ENCODE measurements around the gene TLE6.

TLE6 gene

GRCh38 chr19:2944403-2944774 is 33.0 kb upstream of the TLE6 start:
- Histone ChIP-seq H2AFZ (ENCODE audit: low read depth, low read length) (peak overlapping the region; percentile 93), H3K27ac (ENCODE audit: low read length, poor library complexity, severe bottlenecking) (no peak overlapping the region), H4K8ac (ENCODE audit: low read length) (peak overlapping the region; percentile 85), H3K14ac (ENCODE audit: low read length in 2 of 2) (peak overlapping the region in 1 of 2 experiments; percentile 97), H3K18ac (ENCODE audit: low read depth in 1 of 2, low read length in 2 of 2) (peak overlapping the region; percentile 66 to 90), H3K27me3 (ENCODE audit: control insufficient read depth in 1 of 2, insufficient read depth in 1 of 2, low read length in 2 of 2) (no peaks in the 10 kb centered on the region), H2BK5ac (ENCODE audit: low read depth, low read length, poor library complexity, severe bottlenecking) (peak overlapping the region; percentile 9), H3K4me1 (ENCODE audit: control insufficient read depth, insufficient read depth, low read depth, low read length) (peaks cover 13% of the 10 kb centered on the region), H2BK120ac (ENCODE audit: low read depth, low read length) (no peak overlapping the region), H2BK15ac (ENCODE audit: low read depth, poor library complexity, severe bottlenecking) (peak overlapping the region; percentile 15), H3K9ac (ENCODE audit: low read length) (peak overlapping the region; percentile 95), H3K79me1 (replicated peaks; ENCODE audit: low read length, poor library complexity, severe bottlenecking) (peaks cover 36% of the 10 kb centered on the region), H3K4me2 (ENCODE audit: low read length, poor library complexity, severe bottlenecking) (peak overlapping the region; percentile 98), H3K4ac (ENCODE audit: low read depth in 1 of 2, low read length in 2 of 2) (peak overlapping the region in 1 of 2 experiments; percentile 35), H2AK5ac (ENCODE audit: low read length, severe bottlenecking) (no peak overlapping the region), H3K23ac (ENCODE audit: low read length in 2 of 2) (peak overlapping the region in 1 of 2 experiments; percentile 63), H3K36me3 (ENCODE audit: control insufficient read depth in 1 of 2, insufficient read depth in 2 of 2, low read depth in 1 of 2, low read length in 2 of 2) (peaks cover 4 to 8% of the 10 kb centered on the region in 2 experiments), H4K91ac (ENCODE audit: low read length) (no peak overlapping the region), H3K4me3 (ENCODE audit: insufficient read depth in 1 of 2, low read depth in 1 of 2, low read length in 2 of 2) (peak overlapping the region; percentile 86 to 95), H2BK12ac (ENCODE audit: low read length in 2 of 2) (no peak overlapping the region), H3K9me3 (ENCODE audit: control insufficient read depth, low read length) (no peaks in the 10 kb centered on the region)
- 13% methylated on average over 23 of the region's 23 CpGs for WGBS
- DNase-seq, result no peak

DNA sequence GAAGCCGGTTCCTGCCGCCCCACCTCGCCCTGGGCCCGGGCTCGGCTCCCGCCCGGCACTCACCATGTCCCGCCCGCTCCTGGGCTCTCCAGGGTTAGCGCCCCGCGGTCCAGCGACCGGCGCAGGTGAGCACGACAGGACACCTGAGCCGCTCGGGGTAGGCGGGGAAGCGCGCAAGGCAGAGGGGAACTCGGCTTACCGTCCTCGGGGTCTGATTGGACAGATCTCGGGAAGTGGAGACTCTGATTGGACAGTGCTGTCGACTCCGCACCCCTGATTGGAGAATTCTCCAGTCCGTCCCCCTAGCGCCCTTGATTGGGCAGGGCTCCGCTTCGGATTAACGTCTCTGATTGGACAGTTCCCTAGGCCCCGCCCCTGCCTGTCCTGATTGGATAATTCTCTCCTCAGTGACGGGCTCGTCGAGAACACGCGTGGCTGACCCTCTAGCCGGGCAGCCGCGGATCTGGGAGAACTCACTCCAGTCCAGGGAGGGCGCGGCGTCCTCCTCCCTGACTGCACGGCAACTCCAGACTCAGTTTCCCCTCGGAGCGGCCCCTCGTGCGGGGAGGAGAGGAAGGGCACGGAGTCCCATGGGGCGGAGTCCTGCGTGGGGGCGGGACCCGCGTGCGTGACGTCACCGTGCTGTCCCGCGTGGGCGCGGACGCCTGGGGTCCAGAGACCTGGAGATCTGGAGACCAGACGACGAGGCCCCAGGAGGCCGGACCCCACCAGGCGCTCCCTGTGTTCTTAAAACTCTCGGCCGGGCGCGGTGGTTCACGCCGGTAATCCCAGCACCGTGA is 32.4 kb upstream of the TLE6 start, which contains the start of gene ZNF77:
Gene ZNF77 (minus strand): TSS at position 197 of the 800 bp plus-strand sequence. CDS start 131 bp downstream, at position 66.
- no peaks in the 10 kb centered on the region for H3K9me3 ChIP-seq (ENCODE audit: control insufficient read depth, low read length)
- peak within 1 kb of the TSS; percentile 100 for H2AFZ ChIP-seq (ENCODE audit: low read depth, low read length)
- peaks cover 35% of the 10 kb centered on the region for H3K79me1 ChIP-seq (replicated peaks; ENCODE audit: low read length, poor library complexity, severe bottlenecking)
- H3K4me1 ChIP-seq (ENCODE audit: control insufficient read depth, insufficient read depth, low read depth, low read length), result peaks cover 15% of the 10 kb centered on the region
- peak within 1 kb of the TSS; percentile 98 for H3K4me2 ChIP-seq (ENCODE audit: low read length, poor library complexity, severe bottlenecking)
- H3K36me3 ChIP-seq (ENCODE audit: control insufficient read depth in 1 of 2, insufficient read depth in 2 of 2, low read depth in 1 of 2, low read length in 2 of 2), result peaks cover 0 to 6% of the 10 kb centered on the region in 2 experiments
- peak within 1 kb of the TSS in 1 of 2 experiments; percentile 97 for H3K23ac ChIP-seq (ENCODE audit: low read length in 2 of 2)
- no peak within 1 kb of the TSS for H2AK5ac ChIP-seq (ENCODE audit: low read length, severe bottlenecking)
- H2BK15ac ChIP-seq (ENCODE audit: low read depth, poor library complexity, severe bottlenecking), result peak within 1 kb of the TSS; percentile 15
- H4K91ac ChIP-seq (ENCODE audit: low read length), result peak within 1 kb of the TSS; percentile 97
- peak within 1 kb of the TSS in 1 of 2 experiments; percentile 93 for H3K4ac ChIP-seq (ENCODE audit: low read depth in 1 of 2, low read length in 2 of 2)
- peak within 1 kb of the TSS; percentile 96 for H4K8ac ChIP-seq (ENCODE audit: low read length)
- WGBS, result 10% methylated on average over 70 of the region's 74 CpGs
- DNase-seq, result peak; percentile 99
- H2BK120ac ChIP-seq (ENCODE audit: low read depth, low read length), result peak within 1 kb of the TSS; percentile 79
- H2BK12ac ChIP-seq (ENCODE audit: low read length in 2 of 2), result peak within 1 kb of the TSS in 1 of 2 experiments; percentile 82
- peak within 1 kb of the TSS; percentile 93 to 95 for H3K4me3 ChIP-seq (ENCODE audit: insufficient read depth in 1 of 2, low read depth in 1 of 2, low read length in 2 of 2)
- H3K9ac ChIP-seq (ENCODE audit: low read length), result peak within 1 kb of the TSS; percentile 95
- peak within 1 kb of the TSS; percentile 94 to 99 for H3K18ac ChIP-seq (ENCODE audit: low read depth in 1 of 2, low read length in 2 of 2)
- peak within 1 kb of the TSS in 1 of 2 experiments; percentile 97 for H3K14ac ChIP-seq (ENCODE audit: low read length in 2 of 2)
- peak within 1 kb of the TSS; percentile 69 for H3K27ac ChIP-seq (ENCODE audit: low read length, poor library complexity, severe bottlenecking)
- H3K27me3 ChIP-seq (ENCODE audit: control insufficient read depth in 1 of 2, insufficient read depth in 1 of 2, low read length in 2 of 2), result no peaks in the 10 kb centered on the region
- peak within 1 kb of the TSS; percentile 44 for H2BK5ac ChIP-seq (ENCODE audit: low read depth, low read length, poor library complexity, severe bottlenecking)

DNA sequence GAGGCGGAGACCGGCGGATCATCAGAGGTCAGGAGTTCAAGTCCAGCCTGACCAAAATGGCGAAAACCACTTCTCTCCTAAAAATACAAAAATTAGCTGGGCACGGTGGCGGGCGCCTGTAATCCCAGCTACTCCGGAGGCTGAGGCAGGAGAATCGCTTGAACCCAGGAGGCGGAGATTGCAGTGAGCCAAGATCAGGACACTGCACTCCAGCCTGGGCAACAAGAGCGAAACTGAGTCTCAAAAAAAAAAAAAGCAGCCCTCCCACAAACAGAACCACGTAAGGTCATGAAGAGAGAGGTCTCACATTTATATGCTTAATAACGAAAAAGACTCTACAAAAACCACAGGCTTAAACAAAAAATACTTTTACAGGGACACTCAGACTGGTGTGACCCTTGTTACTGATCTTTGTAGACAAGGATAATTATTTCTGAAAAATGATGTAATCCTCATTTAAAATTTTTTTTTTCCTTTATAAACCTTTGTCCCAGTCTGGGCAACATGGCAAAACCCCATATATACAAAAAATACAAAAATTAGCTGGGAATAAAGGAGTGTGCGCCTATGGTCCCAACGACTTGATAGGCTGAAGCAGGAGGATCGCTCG is 31.7 kb upstream of the TLE6 start:
- peak overlapping the region; percentile 96 for H4K8ac ChIP-seq (ENCODE audit: low read length)
- peaks cover 0 to 6% of the 10 kb centered on the region in 2 experiments for H3K36me3 ChIP-seq (ENCODE audit: control insufficient read depth in 1 of 2, insufficient read depth in 2 of 2, low read depth in 1 of 2, low read length in 2 of 2)
- no peak overlapping the region for H3K14ac ChIP-seq (ENCODE audit: low read length in 2 of 2)
- no peaks in the 10 kb centered on the region for H3K9me3 ChIP-seq (ENCODE audit: control insufficient read depth, low read length)
- peak overlapping the region; percentile 89 for H3K4me2 ChIP-seq (ENCODE audit: low read length, poor library complexity, severe bottlenecking)
- H3K23ac ChIP-seq (ENCODE audit: low read length in 2 of 2), result no peak overlapping the region
- H3K27ac ChIP-seq (ENCODE audit: low read length, poor library complexity, severe bottlenecking), result no peak overlapping the region
- DNase-seq, result no peak
- H3K79me1 ChIP-seq (replicated peaks; ENCODE audit: low read length, poor library complexity, severe bottlenecking), result peaks cover 34% of the 10 kb centered on the region
- peak overlapping the region; percentile 100 for H2AFZ ChIP-seq (ENCODE audit: low read depth, low read length)
- no peaks in the 10 kb centered on the region for H3K27me3 ChIP-seq (ENCODE audit: control insufficient read depth in 1 of 2, insufficient read depth in 1 of 2, low read length in 2 of 2)
- no peak overlapping the region for H2BK5ac ChIP-seq (ENCODE audit: low read depth, low read length, poor library complexity, severe bottlenecking)
- H2AK5ac ChIP-seq (ENCODE audit: low read length, severe bottlenecking), result no peak overlapping the region
- peak overlapping the region; percentile 75 for H4K91ac ChIP-seq (ENCODE audit: low read length)
- peak overlapping the region; percentile 94 to 99 for H3K18ac ChIP-seq (ENCODE audit: low read depth in 1 of 2, low read length in 2 of 2)
- WGBS, result 92% methylated on average over 15 of the region's 17 CpGs
- peak overlapping the region; percentile 93 to 95 for H3K4me3 ChIP-seq (ENCODE audit: insufficient read depth in 1 of 2, low read depth in 1 of 2, low read length in 2 of 2)
- H3K9ac ChIP-seq (ENCODE audit: low read length), result peak overlapping the region; percentile 95
- H2BK120ac ChIP-seq (ENCODE audit: low read depth, low read length), result peak overlapping the region; percentile 79
- H3K4ac ChIP-seq (ENCODE audit: low read depth in 1 of 2, low read length in 2 of 2), result peak overlapping the region in 1 of 2 experiments; percentile 93
- H3K4me1 ChIP-seq (ENCODE audit: control insufficient read depth, insufficient read depth, low read depth, low read length), result peaks cover 15% of the 10 kb centered on the region
- no peak overlapping the region for H2BK15ac ChIP-seq (ENCODE audit: low read depth, poor library complexity, severe bottlenecking)
- H2BK12ac ChIP-seq (ENCODE audit: low read length in 2 of 2), result peak overlapping the region in 1 of 2 experiments; percentile 18

DNA sequence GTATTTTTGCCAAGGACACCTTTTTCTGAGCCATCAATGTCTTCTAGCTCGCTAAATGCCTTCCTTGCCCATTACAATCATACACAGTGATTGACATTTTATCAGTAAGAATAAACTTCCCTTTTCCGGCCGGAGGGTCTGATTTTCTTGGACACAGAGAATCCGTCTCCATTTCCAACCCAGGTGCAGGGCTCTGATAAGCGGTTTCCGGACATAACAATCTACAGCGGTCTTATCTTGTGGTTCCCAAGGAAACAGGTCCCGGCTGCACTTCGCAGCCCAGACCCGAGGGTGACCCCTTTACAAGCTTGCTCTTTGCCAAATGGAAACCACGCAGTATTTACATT is 27.5 kb upstream of the TLE6 start:
- Histone ChIP-seq H2AFZ (ENCODE audit: low read depth, low read length) (no peak overlapping the region), H2BK5ac (ENCODE audit: low read depth, low read length, poor library complexity, severe bottlenecking) (no peak overlapping the region), H3K9ac (ENCODE audit: low read length) (peak overlapping the region; percentile 94), H3K79me1 (replicated peaks; ENCODE audit: low read length, poor library complexity, severe bottlenecking) (peaks cover 8% of the 10 kb centered on the region), H2BK120ac (ENCODE audit: low read depth, low read length) (no peak overlapping the region), H3K14ac (ENCODE audit: low read length in 2 of 2) (no peak overlapping the region), H3K4me2 (ENCODE audit: low read length, poor library complexity, severe bottlenecking) (peak overlapping the region; percentile 79), H4K91ac (ENCODE audit: low read length) (no peak overlapping the region), H4K8ac (ENCODE audit: low read length) (no peak overlapping the region), H2AK5ac (ENCODE audit: low read length, severe bottlenecking) (no peak overlapping the region), H3K23ac (ENCODE audit: low read length in 2 of 2) (peak overlapping the region in 1 of 2 experiments; percentile 83), H3K27me3 (ENCODE audit: control insufficient read depth in 1 of 2, insufficient read depth in 1 of 2, low read length in 2 of 2) (no peaks in the 10 kb centered on the region), H3K36me3 (ENCODE audit: control insufficient read depth in 1 of 2, insufficient read depth in 2 of 2, low read depth in 1 of 2, low read length in 2 of 2) (peaks cover 0 to 6% of the 10 kb centered on the region in 2 experiments), H2BK15ac (ENCODE audit: low read depth, poor library complexity, severe bottlenecking) (no peak overlapping the region), H3K4me3 (ENCODE audit: insufficient read depth in 1 of 2, low read depth in 1 of 2, low read length in 2 of 2) (peak overlapping the region; percentile 86 to 96), H3K27ac (ENCODE audit: low read length, poor library complexity, severe bottlenecking) (no peak overlapping the region), H3K18ac (ENCODE audit: low read depth in 1 of 2, low read length in 2 of 2) (peak overlapping the region; percentile 75 to 98), H3K4me1 (ENCODE audit: control insufficient read depth, insufficient read depth, low read depth, low read length) (peaks cover 10% of the 10 kb centered on the region), H2BK12ac (ENCODE audit: low read length in 2 of 2) (no peak overlapping the region), H3K9me3 (ENCODE audit: control insufficient read depth, low read length) (no peaks in the 10 kb centered on the region), H3K4ac (ENCODE audit: low read depth in 1 of 2, low read length in 2 of 2) (peak overlapping the region; percentile 84 to 97)
- WGBS, result under 1% methylated on average over 11 of the region's 11 CpGs
- DNase-seq, result no peak
